AG09309 (cell line): ENCODE results near the gene CYP20A1.
A peak's percentile ranks its signal among the peaks of the same experiment; 100 is the strongest.
"Not testable (repeated sequence)": the region's sequence is repeated elsewhere in the genome, so short reads cannot be mapped to it uniquely, and the experiment has no call there.

ENCODE experiments used
- DNase-seq: peaks from one replicate; pipeline ENCODE4 v3.0.0-alpha.2; 2010; ENCODE audit warnings: low read depth
- H3K4me3 ChIP-seq: 2 replicates; pipeline ENCODE4 v1.5.1; 2011; ENCODE audit warnings: mild to moderate bottlenecking, low read depth, low read length, moderate library complexity; ENCODE audit not compliant: control insufficient read depth
- TF ChIP-seq, protein P1 (sequence below): IDR thresholded peaks from 2 replicates; pipeline ENCODE4 v1.5.1; 2011; ENCODE audit warnings: mild to moderate bottlenecking, low read depth, low read length, inconsistent platforms; ENCODE audit not compliant: insufficient read depth, control insufficient read depth; ENCODE audit errors: missing control alignments

The CYP20A1 gene

GRCh38 chr2:203328760-203329540 lies 90.1 kb downstream of the CYP20A1 start:
- TF ChIP-seq, protein P1, sequence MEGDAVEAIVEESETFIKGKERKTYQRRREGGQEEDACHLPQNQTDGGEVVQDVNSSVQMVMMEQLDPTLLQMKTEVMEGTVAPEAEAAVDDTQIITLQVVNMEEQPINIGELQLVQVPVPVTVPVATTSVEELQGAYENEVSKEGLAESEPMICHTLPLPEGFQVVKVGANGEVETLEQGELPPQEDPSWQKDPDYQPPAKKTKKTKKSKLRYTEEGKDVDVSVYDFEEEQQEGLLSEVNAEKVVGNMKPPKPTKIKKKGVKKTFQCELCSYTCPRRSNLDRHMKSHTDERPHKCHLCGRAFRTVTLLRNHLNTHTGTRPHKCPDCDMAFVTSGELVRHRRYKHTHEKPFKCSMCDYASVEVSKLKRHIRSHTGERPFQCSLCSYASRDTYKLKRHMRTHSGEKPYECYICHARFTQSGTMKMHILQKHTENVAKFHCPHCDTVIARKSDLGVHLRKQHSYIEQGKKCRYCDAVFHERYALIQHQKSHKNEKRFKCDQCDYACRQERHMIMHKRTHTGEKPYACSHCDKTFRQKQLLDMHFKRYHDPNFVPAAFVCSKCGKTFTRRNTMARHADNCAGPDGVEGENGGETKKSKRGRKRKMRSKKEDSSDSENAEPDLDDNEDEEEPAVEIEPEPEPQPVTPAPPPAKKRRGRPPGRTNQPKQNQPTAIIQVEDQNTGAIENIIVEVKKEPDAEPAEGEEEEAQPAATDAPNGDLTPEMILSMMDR = no peak
- H3K4me3 ChIP-seq = peak overlapping the region; percentile 97
- DNase-seq = no peak

DNA sequence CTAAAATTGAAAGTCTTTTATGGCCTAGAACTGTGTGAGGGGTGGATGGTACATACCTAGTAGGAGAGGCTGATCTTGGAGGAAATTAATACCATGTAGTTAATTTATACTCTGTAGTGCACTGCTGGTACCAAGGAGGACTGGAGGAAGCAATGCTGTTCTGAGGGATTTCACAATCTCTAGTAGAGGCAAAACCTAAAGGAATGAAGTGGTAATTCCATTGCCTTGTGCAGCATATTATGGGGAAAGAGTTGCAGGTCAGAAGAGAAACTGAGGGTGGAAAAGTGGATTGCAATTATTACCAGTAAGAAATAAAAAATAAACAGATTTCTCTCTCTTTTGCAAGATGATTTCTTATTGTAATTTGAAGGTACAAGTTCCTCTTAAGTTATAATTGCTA lies 91.6 kb downstream of the CYP20A1 start:
- DNase-seq = peak; percentile 20
- TF ChIP-seq, protein P1 = no peak
- no peak overlapping the region for H3K4me3 ChIP-seq

- no peak for DNase-seq
- TF ChIP-seq, protein P1 = no peak
- H3K4me3 ChIP-seq = no peak overlapping the region
These were observed 99.5 kb downstream of the CYP20A1 start for GRCh38 chr2:203338322-203338721.

DNA sequence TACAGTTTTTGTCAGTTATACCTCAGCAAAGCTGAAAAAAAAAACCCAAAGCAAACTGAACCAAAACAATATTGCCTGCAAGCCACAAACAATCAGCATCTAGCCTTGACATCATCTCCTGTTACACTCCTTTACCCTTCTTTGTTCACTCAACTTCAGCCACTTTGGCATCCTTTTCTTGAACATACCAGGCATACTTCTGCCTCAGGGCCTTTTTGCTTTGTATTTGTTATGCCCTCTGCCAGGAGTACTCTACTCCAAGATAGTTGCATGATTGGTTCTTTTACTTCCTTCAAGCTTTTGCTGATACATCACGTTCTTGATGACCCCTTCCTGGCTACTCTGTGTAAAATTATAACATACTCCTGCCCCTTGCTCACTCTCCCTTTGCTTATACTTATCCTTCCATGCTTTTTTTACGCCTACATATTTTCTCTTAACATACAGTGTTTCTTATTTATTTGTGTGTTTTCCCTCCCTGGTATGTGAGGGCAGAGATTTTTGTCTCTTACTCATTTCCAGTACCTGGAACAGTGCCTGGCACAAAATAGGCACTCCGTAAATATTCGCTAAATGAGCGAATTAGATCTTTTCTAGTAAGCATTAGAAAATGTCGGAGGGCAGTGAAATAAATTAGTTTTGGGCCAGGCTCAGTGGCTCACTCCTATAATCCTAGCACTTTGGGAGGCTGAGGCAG lies 102.1 kb downstream of the CYP20A1 start:
- peak; percentile 55 for DNase-seq
- H3K4me3 ChIP-seq = no peak overlapping the region
- TF ChIP-seq, protein P1 = no peak

DNA sequence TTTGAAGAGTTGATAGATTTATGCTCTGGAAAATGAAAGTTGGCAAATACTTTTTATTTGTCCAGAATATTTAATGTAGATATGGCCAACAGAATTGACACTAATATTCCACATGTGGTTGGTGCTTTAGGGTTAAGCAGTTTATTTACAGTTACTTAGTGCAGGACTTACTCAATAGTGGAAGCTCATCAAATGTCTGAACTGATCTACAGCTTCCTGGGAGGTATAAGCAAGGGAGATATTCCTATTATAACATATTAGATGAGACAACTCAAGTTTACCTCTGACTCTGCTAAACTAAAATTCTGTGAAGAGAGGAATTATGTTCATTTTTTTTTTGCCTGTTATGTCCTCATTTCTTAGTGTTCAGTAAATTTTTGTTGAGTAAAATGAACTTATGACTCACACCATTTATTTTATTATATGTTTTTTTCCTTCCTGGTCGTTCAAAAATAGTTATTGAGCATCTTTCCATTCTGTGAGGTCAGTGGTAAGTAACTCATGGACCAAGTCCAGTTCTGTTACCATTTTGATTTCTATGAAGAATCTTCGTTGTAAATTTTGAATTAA lies 103.0 kb downstream of the CYP20A1 start:
- no peak for DNase-seq
- no peak overlapping the region for H3K4me3 ChIP-seq
- TF ChIP-seq, protein P1 = no peak

DNA sequence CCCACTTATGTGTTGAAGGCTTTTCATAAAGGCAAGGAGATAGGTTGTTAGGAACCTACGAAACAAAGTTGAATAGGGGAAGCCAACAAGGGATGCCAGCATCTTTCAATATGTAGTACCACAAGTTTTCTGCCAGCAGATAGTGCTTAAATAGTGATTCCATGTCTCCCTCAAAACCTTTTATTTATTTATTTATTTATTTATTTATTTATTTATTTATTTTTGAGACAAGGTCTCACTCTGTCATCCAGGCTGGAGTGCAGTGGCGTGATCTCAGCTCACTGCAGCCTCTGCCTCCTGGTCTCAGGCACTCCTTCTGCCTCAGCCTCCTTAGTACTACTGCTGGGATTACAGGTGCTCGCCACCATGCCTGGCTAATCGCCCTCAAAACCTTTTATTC lies 103.6 kb downstream of the CYP20A1 start:
- not testable (repeated sequence) for H3K4me3 ChIP-seq, DNase-seq

DNA sequence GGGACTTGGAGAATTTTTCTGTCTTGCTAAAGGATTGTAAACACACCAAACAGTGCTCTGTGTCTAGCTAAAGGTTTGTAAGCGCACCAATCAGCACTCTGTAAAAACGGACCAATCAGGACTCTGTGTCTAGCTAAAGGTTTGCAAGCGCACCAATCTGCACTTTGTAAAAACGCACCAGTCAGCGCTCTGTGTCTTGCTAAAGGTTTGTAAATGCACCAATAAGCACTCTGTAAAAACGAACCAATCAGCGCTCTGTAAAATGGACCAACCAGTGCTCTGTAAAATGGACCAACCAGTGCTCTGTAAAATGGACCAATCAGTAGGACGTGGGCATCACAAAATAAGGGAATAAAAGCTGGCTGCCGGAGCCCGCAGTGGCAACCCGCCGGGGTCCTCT lies 105.8 kb downstream of the CYP20A1 start:
- no peak for DNase-seq
- TF ChIP-seq, protein P1 = no peak

More for the DNA sequence above, 105.8 kb downstream of the CYP20A1 start:
- no peak overlapping the region for H3K4me3 ChIP-seq
